MM.1S (cell line): Measurements from ENCODE around the gene RSPH1.

Experiments
- DNase-seq: peaks from one replicate; pipeline ENCODE4 v3.0.0-alpha.2; 2015
- H2AFZ ChIP-seq: fragments of 300-600 bp; sonication (generic); 2 replicates; pipeline ENCODE4 v1.6.0; 2016; ENCODE audit warnings: antibody characterized with exemption, low read length
- H3F3A ChIP-seq: fragments of 300-600 bp; sonication (generic); 2 replicates; pipeline ENCODE4 v1.6.1; 2016; ENCODE audit warnings: mild to moderate bottlenecking, antibody characterized with exemption, low read length, moderate library complexity, mixed read lengths; ENCODE audit not compliant: insufficient read depth
- H3K27ac ChIP-seq: fragments of 300-600 bp; sonication (generic); 2 replicates; pipeline ENCODE4 v1.5.1; 2016; ENCODE audit warnings: mild to moderate bottlenecking, low read length
- H3K27me3 ChIP-seq: fragments of 300-600 bp; sonication (generic); replicated peaks from 2 replicates; pipeline ENCODE4 v1.6.0; 2016; ENCODE audit warnings: low read length; ENCODE audit not compliant: insufficient read depth
- H3K36me3 ChIP-seq: fragments of 300-600 bp; sonication (generic); replicated peaks from 2 replicates; pipeline ENCODE4 v1.6.1; 2016; ENCODE audit warnings: mild to moderate bottlenecking, low read length, mixed read lengths; ENCODE audit not compliant: insufficient read depth
- H3K4me1 ChIP-seq: fragments of 300-600 bp; sonication (generic); 2 replicates; pipeline ENCODE4 v1.6.1; 2016; ENCODE audit warnings: low read length, mixed read lengths
- H3K4me2 ChIP-seq: fragments of 300-600 bp; sonication (generic); 2 replicates; pipeline ENCODE4 v1.6.0; 2016; ENCODE audit warnings: low read depth, low read length
- H3K4me3 ChIP-seq: fragments of 300-600 bp; sonication (generic); 2 replicates; pipeline ENCODE4 v1.5.1; 2016; ENCODE audit warnings: low read length, mixed read lengths
- H3K79me2 ChIP-seq: fragments of 300-600 bp; sonication (generic); 2 replicates; pipeline ENCODE4 v1.6.1; 2016; ENCODE audit warnings: mixed run types, low read length, mixed read lengths
- H3K9ac ChIP-seq: fragments of 300-600 bp; sonication (generic); 2 replicates; pipeline ENCODE4 v1.6.1; 2016; ENCODE audit warnings: low read length, mixed read lengths
- H3K9me2 ChIP-seq: fragments of 300-600 bp; sonication (generic); replicated peaks from 2 replicates; pipeline ENCODE4 v1.6.1; 2016; ENCODE audit warnings: mild to moderate bottlenecking, low read length, mixed read lengths; ENCODE audit not compliant: insufficient read depth
- H3K9me3 ChIP-seq: fragments of 300-600 bp; sonication (generic); replicated peaks from 2 replicates; pipeline ENCODE4 v1.6.1; 2016; ENCODE audit warnings: mild to moderate bottlenecking, low read length, mixed read lengths; ENCODE audit not compliant: insufficient read depth
- H4K20me1 ChIP-seq: fragments of 300-600 bp; sonication (generic); 2 replicates; pipeline ENCODE4 v1.6.1; 2016; ENCODE audit warnings: mild to moderate bottlenecking, low read length, moderate library complexity, mixed read lengths; ENCODE audit not compliant: insufficient read depth
- EZH2 ChIP-seq: fragments of 300-600 bp; sonication (generic); optimal IDR thresholded peaks from 2 replicates; pipeline ENCODE3; 2017; ENCODE audit warnings: low read depth, mild to moderate bottlenecking, antibody characterized with exemption, low read length, mixed read lengths
- EZH2phosphoT487 ChIP-seq: fragments of 300-600 bp; sonication (generic); IDR thresholded peaks from 2 replicates; pipeline ENCODE4 v1.6.1; 2018; ENCODE audit warnings: antibody characterized with exemption, low read length
- TF ChIP-seq, protein P1 (sequence below): fragments of 300-600 bp; sonication (generic); IDR thresholded peaks from 2 replicates; pipeline ENCODE4 v1.5.1; 2016; ENCODE audit warnings: antibody characterized with exemption, low read length, mixed read lengths

Gene RSPH1

DNA sequence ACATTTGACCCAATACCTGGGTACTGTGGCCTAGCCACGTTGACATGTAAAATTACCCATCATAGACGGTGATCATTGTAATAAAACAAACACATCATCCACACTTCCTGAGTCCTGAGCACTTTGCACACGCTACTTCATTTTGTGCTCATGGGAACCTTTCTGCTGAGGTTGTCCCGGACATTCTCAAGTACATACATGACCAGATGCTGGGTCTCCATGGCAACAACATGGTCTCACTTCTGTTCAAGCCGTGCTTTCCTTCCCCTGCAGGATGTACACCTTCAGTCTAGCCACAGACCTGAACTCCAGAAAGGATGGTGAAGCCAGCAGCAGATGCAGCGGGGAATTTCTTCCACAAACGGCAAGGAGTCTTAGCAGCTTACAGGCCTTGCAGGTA is 69.6 kb downstream of the RSPH1 start:
- peaks cover 100% of the 10 kb centered on the region for H3K27me3 ChIP-seq
- no peak overlapping the region for H3K4me3 ChIP-seq
- H3K36me3 ChIP-seq, result no peaks in the 10 kb centered on the region
- H4K20me1 ChIP-seq, result no peaks in the 10 kb centered on the region
- no peak overlapping the region for H3K9ac ChIP-seq
- H3K79me2 ChIP-seq, result no peaks in the 10 kb centered on the region
- no peak for TF ChIP-seq EZH2
- TF ChIP-seq, protein P1, sequence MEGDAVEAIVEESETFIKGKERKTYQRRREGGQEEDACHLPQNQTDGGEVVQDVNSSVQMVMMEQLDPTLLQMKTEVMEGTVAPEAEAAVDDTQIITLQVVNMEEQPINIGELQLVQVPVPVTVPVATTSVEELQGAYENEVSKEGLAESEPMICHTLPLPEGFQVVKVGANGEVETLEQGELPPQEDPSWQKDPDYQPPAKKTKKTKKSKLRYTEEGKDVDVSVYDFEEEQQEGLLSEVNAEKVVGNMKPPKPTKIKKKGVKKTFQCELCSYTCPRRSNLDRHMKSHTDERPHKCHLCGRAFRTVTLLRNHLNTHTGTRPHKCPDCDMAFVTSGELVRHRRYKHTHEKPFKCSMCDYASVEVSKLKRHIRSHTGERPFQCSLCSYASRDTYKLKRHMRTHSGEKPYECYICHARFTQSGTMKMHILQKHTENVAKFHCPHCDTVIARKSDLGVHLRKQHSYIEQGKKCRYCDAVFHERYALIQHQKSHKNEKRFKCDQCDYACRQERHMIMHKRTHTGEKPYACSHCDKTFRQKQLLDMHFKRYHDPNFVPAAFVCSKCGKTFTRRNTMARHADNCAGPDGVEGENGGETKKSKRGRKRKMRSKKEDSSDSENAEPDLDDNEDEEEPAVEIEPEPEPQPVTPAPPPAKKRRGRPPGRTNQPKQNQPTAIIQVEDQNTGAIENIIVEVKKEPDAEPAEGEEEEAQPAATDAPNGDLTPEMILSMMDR, result no peak
- TF ChIP-seq EZH2phosphoT487, result no peak
- no peaks in the 10 kb centered on the region for H3K9me3 ChIP-seq
- no peak for DNase-seq
- no peak overlapping the region for H2AFZ ChIP-seq
- no peaks in the 10 kb centered on the region for H3K4me1 ChIP-seq
- no peak overlapping the region for H3K27ac ChIP-seq
- no peak overlapping the region for H3K4me2 ChIP-seq
- no peaks in the 10 kb centered on the region for H3F3A ChIP-seq
- H3K9me2 ChIP-seq, result no peaks in the 10 kb centered on the region

DNA sequence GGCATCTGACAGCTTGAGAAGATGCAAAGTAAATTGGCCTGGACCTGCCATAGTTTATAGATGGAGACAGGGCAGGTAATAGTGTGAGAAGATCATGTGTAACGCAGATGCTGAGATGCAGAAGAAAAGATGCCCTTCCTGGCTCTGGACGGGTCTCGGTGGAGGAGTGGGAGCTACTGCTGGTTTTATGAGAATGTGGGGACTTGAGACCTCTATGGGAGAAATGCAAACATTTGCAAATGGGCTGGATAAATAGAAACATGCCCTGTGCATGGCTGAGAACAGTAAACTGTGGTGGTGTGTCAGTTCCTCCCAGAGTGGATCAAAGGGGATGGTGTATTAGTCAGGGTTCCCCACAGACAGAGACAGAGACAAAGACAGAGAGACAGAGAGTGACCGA is 70.4 kb downstream of the RSPH1 start:
- H3K36me3 ChIP-seq, result no peaks in the 10 kb centered on the region
- H3K4me2 ChIP-seq, result no peak overlapping the region
- no peak for TF ChIP-seq EZH2
- TF ChIP-seq EZH2phosphoT487, result no peak
- TF ChIP-seq, protein P1, result no peak
- H3K27ac ChIP-seq, result no peak overlapping the region
- no peak overlapping the region for H3K4me3 ChIP-seq
- no peaks in the 10 kb centered on the region for H4K20me1 ChIP-seq
- H3F3A ChIP-seq, result no peaks in the 10 kb centered on the region
- H3K79me2 ChIP-seq, result no peaks in the 10 kb centered on the region
- no peaks in the 10 kb centered on the region for H3K9me3 ChIP-seq
- no peak overlapping the region for H3K9ac ChIP-seq
- H3K27me3 ChIP-seq, result peaks cover 100% of the 10 kb centered on the region
- no peak for DNase-seq
- H3K9me2 ChIP-seq, result no peaks in the 10 kb centered on the region
- no peaks in the 10 kb centered on the region for H3K4me1 ChIP-seq
- no peak overlapping the region for H2AFZ ChIP-seq

DNA sequence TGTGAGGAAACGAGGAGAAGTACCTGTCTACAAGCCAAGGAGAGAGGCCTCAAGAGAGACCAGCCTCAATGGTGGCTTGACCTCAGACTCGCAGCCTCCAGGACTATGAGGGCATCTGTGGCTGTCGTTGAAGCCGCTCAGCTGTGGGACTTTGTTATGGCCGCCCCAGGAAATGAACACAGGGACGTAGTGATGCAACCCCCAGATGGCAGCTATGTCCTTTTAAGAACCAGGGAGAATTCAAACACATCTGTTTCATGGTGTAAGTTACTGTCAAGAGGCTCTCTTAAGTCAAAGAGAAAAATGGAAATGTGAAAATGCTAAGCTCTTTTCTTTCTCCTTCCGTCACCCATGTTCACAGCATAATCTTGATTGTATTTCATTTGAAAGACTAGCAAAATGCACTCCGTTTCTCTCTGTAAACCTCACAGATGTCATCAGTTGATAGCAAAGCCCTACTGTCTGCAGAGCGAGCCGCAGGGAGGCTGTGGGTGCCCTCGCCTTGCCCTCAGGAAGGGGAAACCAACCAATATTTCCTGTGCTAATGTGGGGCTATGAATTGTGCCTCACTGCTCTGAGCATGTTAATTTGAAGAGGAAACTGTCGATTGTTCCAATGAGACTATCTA is 71.0 kb downstream of the RSPH1 start:
- Histone ChIP-seq H3K4me1 (no peaks in the 10 kb centered on the region), H4K20me1 (no peaks in the 10 kb centered on the region), H3K27me3 (peaks cover 100% of the 10 kb centered on the region), H3K27ac (no peak overlapping the region), H3K4me2 (no peak overlapping the region), H3F3A (no peaks in the 10 kb centered on the region), H3K9me3 (no peaks in the 10 kb centered on the region), H3K9me2 (no peaks in the 10 kb centered on the region), H2AFZ (no peak overlapping the region), H3K4me3 (no peak overlapping the region), H3K79me2 (no peaks in the 10 kb centered on the region), H3K36me3 (no peaks in the 10 kb centered on the region), H3K9ac (no peak overlapping the region)
- TF ChIP-seq EZH2 (no peak), EZH2phosphoT487 (no peak)
- TF ChIP-seq, protein P1, result no peak
- DNase-seq, result peak; percentile 32
